Stimulated activated CD8-positive, alpha-beta memory T cell treated with anti-CD3 and anti-CD28 coated beads, Interleukin-12 subunit alpha, Interleukin-12 subunit beta, amount 100 ng/mL, for 24 hours (primary cell): Measurements from ENCODE around the gene CALY.
A peak's percentile ranks its signal among the peaks of the same experiment; 100 is the strongest.

Source experiments
- DNase-seq: peaks from one replicate; pipeline ENCODE4 v3.0.0-alpha.2; 2020; ENCODE audit errors: extremely low read depth

The CALY gene

GRCh38 chr10:133311570-133311969 lies 25.1 kb downstream of the CALY start:
- DNase-seq: no peak

- DNase-seq: no peak
Observed at GRCh38 chr10:133310789-133311188, 25.9 kb downstream of the CALY start.

GRCh38 chr10:133310399-133310755 lies 26.3 kb downstream of the CALY start:
- no peak for DNase-seq

GRCh38 chr10:133309720-133310398 lies 26.8 kb downstream of the CALY start:
- no peak for DNase-seq

GRCh38 chr10:133309100-133309719 lies 27.5 kb downstream of the CALY start:
- DNase-seq: peak; percentile 73

- DNase-seq: peak; percentile 70
Observed at GRCh38 chr10:133308421-133309099, 28.1 kb downstream of the CALY start, which contains the start of the genes TUBGCP2 and ZNF511. Gene TUBGCP2 (minus strand): TSS chr10:133308872. CDS start chr10:133302941, 5,931 bp downstream. Gene ZNF511 (plus strand): TSS chr10:133308914. CDS start chr10:133308944, 30 bp downstream.

- peak; percentile 55 for DNase-seq
Observed at GRCh38 chr10:133307776-133308420, 28.8 kb downstream of the CALY start.

GRCh38 chr10:133306941-133307379 lies 29.7 kb downstream of the CALY start:
- no peak for DNase-seq

- no peak for DNase-seq
Observed at GRCh38 chr10:133306097-133306476, 30.6 kb downstream of the CALY start.

- no peak for DNase-seq
Observed at GRCh38 chr10:133303206-133303605, 33.5 kb downstream of the CALY start.

GRCh38 chr10:133302230-133302629 lies 34.5 kb downstream of the CALY start:
- DNase-seq: no peak

GRCh38 chr10:133299738-133300137 lies 37.0 kb downstream of the CALY start:
- no peak for DNase-seq

GRCh38 chr10:133299224-133299623 lies 37.5 kb downstream of the CALY start:
- no peak for DNase-seq

- DNase-seq: no peak
Observed at GRCh38 chr10:133298466-133298865, 38.2 kb downstream of the CALY start.

- DNase-seq: no peak
Observed at GRCh38 chr10:133297504-133297903, 39.2 kb downstream of the CALY start.

GRCh38 chr10:133295426-133296320 lies 41.0 kb downstream of the CALY start:
- DNase-seq: no peak

GRCh38 chr10:133294189-133294588 lies 42.5 kb downstream of the CALY start:
- no peak for DNase-seq

- no peak for DNase-seq
Observed at GRCh38 chr10:133293810-133294119, 42.9 kb downstream of the CALY start.

GRCh38 chr10:133292919-133293809 lies 43.5 kb downstream of the CALY start:
- no peak for DNase-seq

GRCh38 chr10:133289761-133290160 lies 46.9 kb downstream of the CALY start:
- no peak for DNase-seq
